GM21381 (cell line): ENCODE measurements around the gene ODC1.
"Not testable (repeated sequence)": the region's sequence is repeated elsewhere in the genome, so short reads cannot be mapped to it uniquely, and the experiment has no call there.

ENCODE experiments used
- ATAC-seq: cut with Tn5 transposase; IDR thresholded peaks from one replicate; pipeline ENCODE4 v1.9.1; 2021; ENCODE audit warnings: mild to moderate bottlenecking, moderate library complexity; ENCODE audit not compliant: unreplicated experiment

The ODC1 gene

GRCh38 chr2:10454505-10454904 lies 6.4 kb upstream of the ODC1 start:
- ATAC-seq: no peak

- ATAC-seq: no peak
Observed at GRCh38 chr2:10453905-10454298, 5.8 kb upstream of the ODC1 start.

GRCh38 chr2:10452956-10453904 lies 5.1 kb upstream of the ODC1 start:
- no peak for ATAC-seq

GRCh38 chr2:10452312-10452711 lies 4.2 kb upstream of the ODC1 start:
- ATAC-seq: no peak

GRCh38 chr2:10451819-10452218 lies 3.7 kb upstream of the ODC1 start:
- ATAC-seq: no peak

- ATAC-seq: no peak
Observed at GRCh38 chr2:10449838-10450691, 1.9 kb upstream of the ODC1 start.

GRCh38 chr2:10449486-10449831 lies 1.3 kb upstream of the ODC1 start:
- no peak for ATAC-seq

- peak; percentile 54 for ATAC-seq
Observed at GRCh38 chr2:10448576-10449485, 704 bp upstream of the ODC1 start.

GRCh38 chr2:10447300-10447894 lies 730 bp downstream of the ODC1 start:
- ATAC-seq: peak; percentile 26

- no peak for ATAC-seq
Observed at GRCh38 chr2:10446631-10447030, 1.5 kb downstream of the ODC1 start.

- ATAC-seq: no peak
Observed at GRCh38 chr2:10444463-10444862, 3.7 kb downstream of the ODC1 start.

- not testable (repeated sequence) for ATAC-seq
Observed at GRCh38 chr2:10442469-10443126, 5.5 kb downstream of the ODC1 start.

- ATAC-seq: no peak
Observed at GRCh38 chr2:10441948-10442347, 6.2 kb downstream of the ODC1 start.

- no peak for ATAC-seq
Observed at GRCh38 chr2:10440736-10441135, 7.4 kb downstream of the ODC1 start.

GRCh38 chr2:10439971-10440370 lies 8.2 kb downstream of the ODC1 start:
- no peak for ATAC-seq

- ATAC-seq: no peak
Observed at GRCh38 chr2:10439185-10439879, 8.8 kb downstream of the ODC1 start.

- no peak for ATAC-seq
Observed at GRCh38 chr2:10438688-10439087, 9.4 kb downstream of the ODC1 start.

- no peak for ATAC-seq
Observed at GRCh38 chr2:10437806-10438205, 10.3 kb downstream of the ODC1 start.

- no peak for ATAC-seq
Observed at GRCh38 chr2:10436583-10437110, 11.5 kb downstream of the ODC1 start.
